MCF 10A (cell line): Measurements from ENCODE around the gene LY6G6C. TPM values are rescaled to one million over a fixed set of nuclear protein-coding genes. Genes with fewer than 3 reads are reported as not detected.

ENCODE experiments used
- BruUV-seq: library from RNA; stranded (reverse); fragments of 400-500 nt; replicated peaks from 2 replicates; lab custom pipeline; 2021; lab: Mats Ljungman, UMichigan
- CTCF ChIA-PET: fragments of 300-600 bp; sonication (Branson Sonifier 250); formaldehyde crosslinking; extraction: SDS; loops from one replicate; lab custom pipeline; 2021; ENCODE audit warnings: antibody characterized with exemption, inconsistent platforms; lab: Yijun Ruan, JAX
- POLR2A ChIA-PET: fragments of 300-600, 350-650 bp; sonication (Branson Sonifier 250); formaldehyde crosslinking; extraction: SDS; loops from one replicate; lab custom pipeline; 2020; ENCODE audit warnings: antibody characterized with exemption, inconsistent platforms; lab: Yijun Ruan, JAX
- DNase-seq: peaks from one replicate; pipeline ENCODE4 v3.0.0-alpha.2; 2018; ENCODE audit not compliant: unreplicated experiment
- H3K27ac Mint-ChIP-seq: one replicate; pipeline ENCODE4 v1.8.0; 2022; ENCODE audit warnings: mild to moderate bottlenecking, low read depth, mixed read lengths; ENCODE audit not compliant: unreplicated experiment
- H3K27me3 Mint-ChIP-seq: one replicate; pipeline ENCODE4 v1.8.0; 2022; ENCODE audit warnings: mixed read lengths; ENCODE audit not compliant: insufficient read depth, unreplicated experiment
- H3K36me3 Mint-ChIP-seq: one replicate; pipeline ENCODE4 v1.8.0; 2022; ENCODE audit warnings: mild to moderate bottlenecking, moderate library complexity, mixed read lengths; ENCODE audit not compliant: insufficient read depth, unreplicated experiment
- H3K4me1 Mint-ChIP-seq: one replicate; pipeline ENCODE4 v1.8.0; 2022; ENCODE audit warnings: mixed read lengths; ENCODE audit not compliant: insufficient read depth, unreplicated experiment
- H3K4me3 Mint-ChIP-seq: one replicate; pipeline ENCODE4 v1.8.0; 2022; ENCODE audit warnings: mild to moderate bottlenecking, moderate library complexity, mixed read lengths; ENCODE audit not compliant: unreplicated experiment
- H3K9me3 Mint-ChIP-seq: one replicate; pipeline ENCODE4 v1.8.0; 2022; ENCODE audit warnings: mixed read lengths; ENCODE audit not compliant: unreplicated experiment
- intact Hi-C: fragments of 100-400 bp; cut with micrococcal nuclease; formaldehyde crosslinking; loops from 2 replicates; pipeline ENCODE4 v1.14.1; 2022
- total RNA-seq: library from RNA; stranded (reverse); gene quantifications from 2 replicates; pipeline ENCODE4 v1.2.3, GENCODE V29; 2022
- TF ChIP-seq, protein P1 (sequence below): fragments of 200-600 bp; IDR thresholded peaks from one replicate; pipeline ENCODE4 v1.8.0; 2022; ENCODE audit warnings: antibody characterized with exemption, mild to moderate bottlenecking; ENCODE audit not compliant: unreplicated experiment

The LY6G6C gene
- total RNA-seq, 1 experiment from 2014 or later, result not detected

- TF ChIP-seq, protein P1, sequence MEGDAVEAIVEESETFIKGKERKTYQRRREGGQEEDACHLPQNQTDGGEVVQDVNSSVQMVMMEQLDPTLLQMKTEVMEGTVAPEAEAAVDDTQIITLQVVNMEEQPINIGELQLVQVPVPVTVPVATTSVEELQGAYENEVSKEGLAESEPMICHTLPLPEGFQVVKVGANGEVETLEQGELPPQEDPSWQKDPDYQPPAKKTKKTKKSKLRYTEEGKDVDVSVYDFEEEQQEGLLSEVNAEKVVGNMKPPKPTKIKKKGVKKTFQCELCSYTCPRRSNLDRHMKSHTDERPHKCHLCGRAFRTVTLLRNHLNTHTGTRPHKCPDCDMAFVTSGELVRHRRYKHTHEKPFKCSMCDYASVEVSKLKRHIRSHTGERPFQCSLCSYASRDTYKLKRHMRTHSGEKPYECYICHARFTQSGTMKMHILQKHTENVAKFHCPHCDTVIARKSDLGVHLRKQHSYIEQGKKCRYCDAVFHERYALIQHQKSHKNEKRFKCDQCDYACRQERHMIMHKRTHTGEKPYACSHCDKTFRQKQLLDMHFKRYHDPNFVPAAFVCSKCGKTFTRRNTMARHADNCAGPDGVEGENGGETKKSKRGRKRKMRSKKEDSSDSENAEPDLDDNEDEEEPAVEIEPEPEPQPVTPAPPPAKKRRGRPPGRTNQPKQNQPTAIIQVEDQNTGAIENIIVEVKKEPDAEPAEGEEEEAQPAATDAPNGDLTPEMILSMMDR, result no peak
- intact Hi-C loops, result no loop called here
- POLR2A ChIA-PET, result interaction anchor here (0.5 to 11.8 kb wide), 13 partner anchors 13 to 1691 kb away, joined by 3 to 95 read pairs (median 10); partner anchors contain the start of genes ABHD16A, BAG6, C6orf47 and CSNK2B
- Mint-ChIP-seq H3K4me1 (peaks cover 31% of the 10 kb centered on the region), H3K9me3 (no peaks in the 10 kb centered on the region), H3K4me3 (peak overlapping the region; percentile 95), H3K27ac (peak overlapping the region; percentile 81), H3K27me3 (no peaks in the 10 kb centered on the region), H3K36me3 (peaks cover 43% of the 10 kb centered on the region)
- no TSS peak for BruUV-seq
- no peak for DNase-seq
- CTCF ChIA-PET, result interaction anchor here (0.6 to 1.3 kb wide), 3 partner anchors 36 to 99 kb away, joined by 3 to 4 read pairs (median 3); no protein-coding TSS in a partner anchor
Measured at GRCh38 chr6:31734247-31734820, 12.8 kb upstream of the LY6G6C start.

- BruUV-seq, result no TSS peak
- Mint-ChIP-seq H3K36me3 (peaks cover 43% of the 10 kb centered on the region), H3K27ac (peak overlapping the region; percentile 81), H3K27me3 (no peaks in the 10 kb centered on the region), H3K4me3 (peak overlapping the region; percentile 95), H3K9me3 (no peaks in the 10 kb centered on the region), H3K4me1 (peaks cover 28% of the 10 kb centered on the region)
- TF ChIP-seq, protein P1, result no peak
- CTCF ChIA-PET, result interaction anchor here (0.6 to 1.0 kb wide), 3 partner anchors 36 to 99 kb away, joined by 3 to 4 read pairs (median 4); no protein-coding TSS in a partner anchor
- no peak for DNase-seq
- intact Hi-C loops, result no loop called here
- POLR2A ChIA-PET, result interaction anchor here (0.6 to 11.8 kb wide), 6 partner anchors 13 to 98 kb away, joined by 3 to 95 read pairs (median 8); partner anchors contain the start of genes ABHD16A, BAG6 and HSPA1B
Measured at GRCh38 chr6:31733734-31734133, 12.2 kb upstream of the LY6G6C start.

DNA sequence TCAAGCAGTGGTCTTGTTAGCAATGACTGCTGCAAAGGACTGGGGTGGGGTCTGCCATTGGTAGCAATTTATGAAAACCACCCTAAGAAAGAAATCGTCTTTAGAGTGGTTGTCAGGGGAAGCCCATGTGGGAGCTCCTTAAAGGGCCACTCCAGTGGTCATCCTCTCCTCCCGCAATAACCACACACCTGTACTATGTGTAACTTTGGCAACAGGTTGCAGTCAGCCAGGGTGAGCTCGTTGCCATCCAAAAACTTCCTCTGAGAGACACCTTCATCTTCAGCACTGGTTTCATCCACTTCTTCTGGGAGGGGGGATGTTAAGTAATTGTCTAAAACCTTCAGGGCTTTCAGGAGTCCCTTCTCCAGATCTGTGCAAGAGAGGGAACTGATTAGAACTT lies 10.5 kb upstream of the LY6G6C start:
- Mint-ChIP-seq H3K4me1 (peaks cover 13% of the 10 kb centered on the region), H3K4me3 (no peak overlapping the region), H3K9me3 (no peaks in the 10 kb centered on the region), H3K36me3 (peaks cover 43% of the 10 kb centered on the region), H3K27me3 (no peaks in the 10 kb centered on the region), H3K27ac (no peak overlapping the region)
- TF ChIP-seq, protein P1, result no peak
- no TSS peak for BruUV-seq
- DNase-seq, result no peak
- POLR2A ChIA-PET, result interaction anchor here (0.6 to 11.8 kb wide), 11 partner anchors 8 to 99 kb away, joined by 3 to 95 read pairs (median 5); partner anchors contain the start of genes ABHD16A, HSPA1A, HSPA1B and HSPA1L
- intact Hi-C loops, result no loop called here
- CTCF ChIA-PET, result interaction anchor here (0.6 to 2.6 kb wide), 4 partner anchors 20 to 60 kb away, joined by 3 to 19 read pairs (median 4); no protein-coding TSS in a partner anchor

GRCh38 chr6:31730631-31731086 lies 9.1 kb upstream of the LY6G6C start:
- intact Hi-C loops, result no loop called here
- H3K36me3 Mint-ChIP-seq, result peaks cover 43% of the 10 kb centered on the region
- BruUV-seq, result no TSS peak

More at GRCh38 chr6:31730631-31731086, 9.1 kb upstream of the LY6G6C start:
- no peak for DNase-seq
- H3K9me3 Mint-ChIP-seq, result no peaks in the 10 kb centered on the region
- ChIA-PET POLR2A (interaction anchor here (0.5 to 11.8 kb wide), 12 partner anchors 9 to 137 kb away, joined by 4 to 95 read pairs (median 12); partner anchors contain the start of genes ABHD16A, GPANK1, HSPA1A and HSPA1B), CTCF (interaction anchor here (0.6 to 2.6 kb wide), 8 partner anchors 10 to 243 kb away, joined by 3 to 19 read pairs (median 4); partner anchors contain the start of genes LSM2, MSH5 and VARS1)
- H3K27ac Mint-ChIP-seq, result peak overlapping the region; percentile 49
- H3K27me3 Mint-ChIP-seq, result no peaks in the 10 kb centered on the region
- TF ChIP-seq, protein P1, result no peak
- peak overlapping the region; percentile 92 for H3K4me3 Mint-ChIP-seq
- H3K4me1 Mint-ChIP-seq, result peaks cover 7% of the 10 kb centered on the region
